H1 (cell line): ENCODE data around the gene CNNM3. TPM values are rescaled to one million over a fixed set of nuclear protein-coding genes. Genes with fewer than 3 reads are reported as not detected.
A peak's percentile ranks its signal among the peaks of the same experiment; 100 is the strongest.

Experiments used
- BRCA1 ChIP-seq: IDR thresholded peaks from 2 replicates; pipeline ENCODE4 v1.6.1; 2012; ENCODE audit warnings: low read depth, low read length, improper control_type of control experiment
- CBX8 ChIP-seq: fragments of 300-800, 300-1000 bp; sonication (generic); IDR thresholded peaks from 2 replicates; pipeline ENCODE4 v1.7.1; 2016; ENCODE audit warnings: low read depth, low read length, borderline replicate concordance
- CREB1 ChIP-seq: IDR thresholded peaks from 2 replicates; pipeline ENCODE4 v1.6.1; 2012; ENCODE audit warnings: inconsistent platforms
- CTBP2 ChIP-seq: IDR thresholded peaks from 2 replicates; pipeline ENCODE4 v1.7.0; 2011; ENCODE audit warnings: borderline replicate concordance, mild to moderate bottlenecking, moderate library complexity, mixed read lengths, low read length; ENCODE audit not compliant: insufficient read depth, insufficient read length
- EGR1 ChIP-seq: IDR thresholded peaks from 2 replicates; pipeline ENCODE4 v1.6.1; 2011; ENCODE audit warnings: low read depth, low read length, borderline replicate concordance
- GTF2F1 ChIP-seq: IDR thresholded peaks from 2 replicates; pipeline ENCODE4 v1.6.1; 2012; ENCODE audit warnings: low read depth, low read length, improper control_type of control experiment, borderline replicate concordance
- HDAC2 ChIP-seq, 2 experiments: fragments of 300-600 bp in 1 of 2; sonication (generic) in 1 of 2; IDR thresholded peaks; 2 replicates each; pipeline ENCODE4 v1.6.1; 2011 to 2012; ENCODE audit warnings: low read depth in 2 of 2, low read length in 2 of 2, mild to moderate bottlenecking in 2 of 2, moderate library complexity in 2 of 2, borderline replicate concordance in 1 of 2, inconsistent platforms in 1 of 2
- KDM5A ChIP-seq: fragments of 200-600 bp; IDR thresholded peaks from 2 replicates; pipeline ENCODE4 v1.7.1; 2012; ENCODE audit warnings: mild to moderate bottlenecking, low read length, inconsistent platforms, mixed read lengths
- MAFK ChIP-seq: IDR thresholded peaks from 2 replicates; pipeline ENCODE4 v1.6.1; 2012; ENCODE audit warnings: low read depth, mild to moderate bottlenecking, improper control_type of control experiment, low read length
- NRF1 ChIP-seq: IDR thresholded peaks from 2 replicates; pipeline ENCODE4 v1.6.1; 2011; ENCODE audit warnings: mild to moderate bottlenecking, low read depth, low read length, improper control_type of control experiment
- POLR2A ChIP-seq, 2 experiments: IDR thresholded peaks; 1 replicate in 1 of 2; 2 replicates in 1 of 2; pipeline ENCODE4 v1.6.1; 2011; ENCODE audit warnings: low read depth in 2 of 2, low read length in 2 of 2, mild to moderate bottlenecking in 2 of 2; ENCODE audit errors: control extremely low read depth in 1 of 2
- RXRA ChIP-seq: IDR thresholded peaks from 2 replicates; pipeline ENCODE4 v1.6.1; 2011; ENCODE audit warnings: low read depth, mild to moderate bottlenecking, low read length, moderate library complexity; ENCODE audit not compliant: insufficient read depth
- SIX5 ChIP-seq: IDR thresholded peaks from 2 replicates; pipeline ENCODE4 v1.6.1; 2011; ENCODE audit warnings: mild to moderate bottlenecking, low read depth, low read length
- SRF ChIP-seq: IDR thresholded peaks from 2 replicates; pipeline ENCODE4 v1.6.1; 2011; ENCODE audit warnings: mild to moderate bottlenecking, low read depth, low read length, moderate library complexity
- SUZ12 ChIP-seq: fragments of 200-600 bp; sonication (generic); IDR thresholded peaks from 2 replicates; pipeline ENCODE4 v1.6.1; 2012; ENCODE audit warnings: mild to moderate bottlenecking, inconsistent platforms, low read length, moderate library complexity, mixed read lengths
- TCF12 ChIP-seq: IDR thresholded peaks from 2 replicates; pipeline ENCODE4 v1.6.1; 2011; ENCODE audit warnings: low read depth, mild to moderate bottlenecking, low read length
- polyA plus RNA-seq, 7 experiments: library from polyadenylated mRNA; depleted of rRNA in 3 of 7; stranded (reverse) in 5 of 7; unstranded in 2 of 7; fragments of >200 nt in 5 of 7; fragments of 200-250 nt in 2 of 7; gene quantifications; 1 replicate in 5 of 7; 2 replicates in 1 of 7; 4 replicates in 1 of 7; pipeline versions ENCODE4 v1.2.1 to v1.2.3, GENCODE V29; 2011 to 2013; ENCODE audit warnings: missing spikeins in 2 of 7, mixed read lengths in 2 of 7
- total RNA-seq: library from RNA; stranded (reverse); fragmentation: NEBNext Ultra II Directional; extraction: Animal tissue kit (Norgen Biotek cat#: 25700); gene quantifications from 2 replicates; pipeline ENCODE4 v1.2.1, GENCODE V29; 2021
- TF ChIP-seq, protein P1 (sequence below), 3 experiments: IDR thresholded peaks; 1 replicate in 2 of 3; 2 replicates in 1 of 3; pipeline versions ENCODE4 v1.5.1 to v1.6.1; 2011; ENCODE audit warnings: low read length in 3 of 3, mild to moderate bottlenecking in 3 of 3, inconsistent platforms in 2 of 3, low read depth in 1 of 3, moderate library complexity in 1 of 3; ENCODE audit not compliant: insufficient read depth in 1 of 3; ENCODE audit errors: control extremely low read depth in 1 of 3
- TF ChIP-seq, protein P2 (sequence below): IDR thresholded peaks from 2 replicates; pipeline ENCODE4 v1.6.1; 2012; ENCODE audit warnings: low read length, inconsistent platforms
- TF ChIP-seq, protein P3 (sequence below): IDR thresholded peaks from 2 replicates; pipeline ENCODE4 v1.6.1; 2012; ENCODE audit warnings: inconsistent platforms

CNNM3 gene
- total and polyA plus RNA-seq, 2 of the 8 experiments (the other 6 are each of a cell fraction or from before 2014, with no cell fraction given), result 29.1 to 29.2 TPM

DNA sequence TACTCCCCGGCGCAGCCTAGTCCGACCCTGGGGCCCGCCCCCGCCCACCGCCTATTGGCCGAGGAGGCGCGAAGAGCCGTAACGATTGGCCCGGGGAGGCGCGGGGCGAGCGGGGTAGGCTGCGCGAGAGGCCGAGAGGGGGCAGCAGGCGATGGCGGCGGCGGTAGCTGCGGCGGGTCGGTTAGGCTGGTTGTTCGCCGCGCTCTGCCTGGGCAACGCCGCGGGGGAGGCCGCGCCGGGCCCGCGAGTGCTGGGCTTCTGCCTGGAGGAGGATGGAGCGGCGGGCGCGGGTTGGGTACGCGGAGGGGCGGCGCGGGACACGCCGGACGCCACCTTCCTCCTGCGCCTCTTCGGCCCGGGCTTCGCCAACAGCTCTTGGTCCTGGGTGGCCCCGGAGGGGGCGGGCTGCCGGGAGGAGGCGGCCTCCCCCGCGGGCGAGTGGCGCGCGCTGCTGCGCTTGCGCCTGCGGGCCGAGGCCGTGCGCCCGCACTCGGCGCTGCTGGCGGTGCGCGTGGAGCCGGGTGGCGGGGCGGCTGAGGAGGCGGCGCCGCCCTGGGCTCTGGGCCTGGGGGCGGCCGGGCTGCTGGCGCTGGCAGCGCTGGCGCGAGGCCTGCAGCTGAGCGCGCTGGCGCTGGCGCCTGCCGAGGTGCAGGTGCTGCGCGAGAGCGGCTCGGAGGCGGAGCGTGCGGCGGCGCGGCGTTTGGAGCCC, at the start of gene CNNM3 (continued):
- TF ChIP-seq, protein P1, sequence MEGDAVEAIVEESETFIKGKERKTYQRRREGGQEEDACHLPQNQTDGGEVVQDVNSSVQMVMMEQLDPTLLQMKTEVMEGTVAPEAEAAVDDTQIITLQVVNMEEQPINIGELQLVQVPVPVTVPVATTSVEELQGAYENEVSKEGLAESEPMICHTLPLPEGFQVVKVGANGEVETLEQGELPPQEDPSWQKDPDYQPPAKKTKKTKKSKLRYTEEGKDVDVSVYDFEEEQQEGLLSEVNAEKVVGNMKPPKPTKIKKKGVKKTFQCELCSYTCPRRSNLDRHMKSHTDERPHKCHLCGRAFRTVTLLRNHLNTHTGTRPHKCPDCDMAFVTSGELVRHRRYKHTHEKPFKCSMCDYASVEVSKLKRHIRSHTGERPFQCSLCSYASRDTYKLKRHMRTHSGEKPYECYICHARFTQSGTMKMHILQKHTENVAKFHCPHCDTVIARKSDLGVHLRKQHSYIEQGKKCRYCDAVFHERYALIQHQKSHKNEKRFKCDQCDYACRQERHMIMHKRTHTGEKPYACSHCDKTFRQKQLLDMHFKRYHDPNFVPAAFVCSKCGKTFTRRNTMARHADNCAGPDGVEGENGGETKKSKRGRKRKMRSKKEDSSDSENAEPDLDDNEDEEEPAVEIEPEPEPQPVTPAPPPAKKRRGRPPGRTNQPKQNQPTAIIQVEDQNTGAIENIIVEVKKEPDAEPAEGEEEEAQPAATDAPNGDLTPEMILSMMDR (IDR thresholded peaks at IDR 0.05; ENCODE audit: control extremely low read depth in 1 of 3, insufficient read depth in 1 of 3, low read depth in 1 of 3, low read length in 3 of 3), result peak; percentile 26 to 76 (median 66); a peak in 3 of 4 replicates
- no peak for TF ChIP-seq CBX8
- no peak for TF ChIP-seq KDM5A
- peak; percentile 22; the same call in 1 of the 2 replicates for TF ChIP-seq NRF1
- no peak for TF ChIP-seq SIX5
- no peak for TF ChIP-seq GTF2F1
- no peak for TF ChIP-seq TCF12
- TF ChIP-seq, protein P2, sequence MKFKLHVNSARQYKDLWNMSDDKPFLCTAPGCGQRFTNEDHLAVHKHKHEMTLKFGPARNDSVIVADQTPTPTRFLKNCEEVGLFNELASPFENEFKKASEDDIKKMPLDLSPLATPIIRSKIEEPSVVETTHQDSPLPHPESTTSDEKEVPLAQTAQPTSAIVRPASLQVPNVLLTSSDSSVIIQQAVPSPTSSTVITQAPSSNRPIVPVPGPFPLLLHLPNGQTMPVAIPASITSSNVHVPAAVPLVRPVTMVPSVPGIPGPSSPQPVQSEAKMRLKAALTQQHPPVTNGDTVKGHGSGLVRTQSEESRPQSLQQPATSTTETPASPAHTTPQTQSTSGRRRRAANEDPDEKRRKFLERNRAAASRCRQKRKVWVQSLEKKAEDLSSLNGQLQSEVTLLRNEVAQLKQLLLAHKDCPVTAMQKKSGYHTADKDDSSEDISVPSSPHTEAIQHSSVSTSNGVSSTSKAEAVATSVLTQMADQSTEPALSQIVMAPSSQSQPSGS, result no peak
- no peak for TF ChIP-seq SRF
- TF ChIP-seq SUZ12, result no peak
- TF ChIP-seq MAFK, result no peak
- 0 out of 3 replicates have a peak, but pooled peaks of 1 of the 2 experiments have one; percentile 25 for TF ChIP-seq POLR2A (IDR thresholded peaks at IDR 0.05; ENCODE audit: control extremely low read depth in 1 of 2, low read depth in 2 of 2, low read length in 2 of 2)
- peak; percentile 32; the same call in 1 of the 2 replicates for TF ChIP-seq CREB1
- no peak for TF ChIP-seq HDAC2 (IDR thresholded peaks at IDR 0.05; ENCODE audit: borderline replicate concordance in 1 of 2, low read depth in 2 of 2, low read length in 2 of 2)
- no peak for TF ChIP-seq RXRA
- TF ChIP-seq, protein P3, sequence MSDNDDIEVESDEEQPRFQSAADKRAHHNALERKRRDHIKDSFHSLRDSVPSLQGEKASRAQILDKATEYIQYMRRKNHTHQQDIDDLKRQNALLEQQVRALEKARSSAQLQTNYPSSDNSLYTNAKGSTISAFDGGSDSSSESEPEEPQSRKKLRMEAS, result peak; percentile 39; the same call in 1 of the 2 replicates
- TF ChIP-seq BRCA1, result no peak
- TF ChIP-seq EGR1, result no peak
- no peak for TF ChIP-seq CTBP2
